Measurements from ENCODE around the gene ENO3.

DNA sequence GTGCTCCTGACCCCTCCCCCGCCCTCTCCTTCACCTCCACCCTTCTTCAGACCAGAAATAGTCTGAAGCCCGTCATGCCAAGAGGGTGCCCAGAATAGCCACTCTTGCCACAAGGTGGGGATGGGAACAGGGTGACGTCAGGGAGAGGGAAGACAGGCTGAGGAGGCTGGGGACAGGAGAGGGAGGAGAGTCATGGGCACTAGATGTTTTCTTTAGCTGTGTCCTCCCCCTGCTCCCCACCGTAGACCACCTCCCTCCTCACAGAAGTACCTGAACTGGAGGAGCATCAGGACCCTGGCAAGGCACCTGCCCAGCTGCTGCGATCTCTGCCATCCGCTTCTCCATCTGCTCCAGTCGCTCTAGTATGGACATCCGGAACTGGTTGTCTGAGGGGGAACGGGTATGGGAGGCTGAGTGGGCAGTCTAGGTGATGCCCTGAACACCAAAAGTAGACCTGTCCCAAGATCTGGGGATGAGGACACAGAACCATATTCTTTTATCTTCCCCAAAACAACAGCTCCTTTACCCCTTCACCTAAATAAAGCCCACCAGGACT is 23.3 kb downstream of the ENO3 start:
- TF ChIP-seq, protein P1, sequence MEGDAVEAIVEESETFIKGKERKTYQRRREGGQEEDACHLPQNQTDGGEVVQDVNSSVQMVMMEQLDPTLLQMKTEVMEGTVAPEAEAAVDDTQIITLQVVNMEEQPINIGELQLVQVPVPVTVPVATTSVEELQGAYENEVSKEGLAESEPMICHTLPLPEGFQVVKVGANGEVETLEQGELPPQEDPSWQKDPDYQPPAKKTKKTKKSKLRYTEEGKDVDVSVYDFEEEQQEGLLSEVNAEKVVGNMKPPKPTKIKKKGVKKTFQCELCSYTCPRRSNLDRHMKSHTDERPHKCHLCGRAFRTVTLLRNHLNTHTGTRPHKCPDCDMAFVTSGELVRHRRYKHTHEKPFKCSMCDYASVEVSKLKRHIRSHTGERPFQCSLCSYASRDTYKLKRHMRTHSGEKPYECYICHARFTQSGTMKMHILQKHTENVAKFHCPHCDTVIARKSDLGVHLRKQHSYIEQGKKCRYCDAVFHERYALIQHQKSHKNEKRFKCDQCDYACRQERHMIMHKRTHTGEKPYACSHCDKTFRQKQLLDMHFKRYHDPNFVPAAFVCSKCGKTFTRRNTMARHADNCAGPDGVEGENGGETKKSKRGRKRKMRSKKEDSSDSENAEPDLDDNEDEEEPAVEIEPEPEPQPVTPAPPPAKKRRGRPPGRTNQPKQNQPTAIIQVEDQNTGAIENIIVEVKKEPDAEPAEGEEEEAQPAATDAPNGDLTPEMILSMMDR (IDR thresholded peaks at IDR 0.05 in 2 of 3, conservative IDR thresholded peaks at IDR 0.05 in 1 of 3; ENCODE audit: borderline replicate concordance in 1 of 3, insufficient read depth in 1 of 3, low read depth in 2 of 3, low read length in 2 of 3) = no peak
- TF ChIP-seq POLR2A (IDR thresholded peaks at IDR 0.05; ENCODE audit: borderline replicate concordance, extremely low read depth, insufficient read depth, insufficient read length) (no peak), EZH2 (IDR thresholded peaks at IDR 0.05) (no peak), CBX3 (IDR thresholded peaks at IDR 0.05; ENCODE audit: low read depth) (no peak), POLR2AphosphoS5 (IDR thresholded peaks at IDR 0.05; ENCODE audit: low read depth, low read length) (no peak)
